Stomach smooth muscle (tissue), 2 donors: Measurements from ENCODE around the gene ORC4.

Experiments
- H3K27ac ChIP-seq: one replicate; pipeline ENCODE4 v1.7.0; 2013; ENCODE audit warnings: mild to moderate bottlenecking, low read length, inconsistent platforms
- H3K27me3 ChIP-seq, 2 donors: one replicate each; pipeline ENCODE4 v1.7.0; 2013; ENCODE audit warnings: low read length in 2 of 2; ENCODE audit not compliant: insufficient read depth in 2 of 2, control insufficient read depth in 1 of 2
- H3K36me3 ChIP-seq, 2 donors: one replicate each; pipeline ENCODE4 v1.7.0; 2013; ENCODE audit warnings: low read length in 2 of 2; ENCODE audit not compliant: control insufficient read depth in 2 of 2, insufficient read depth in 2 of 2
- H3K4me1 ChIP-seq: one replicate; pipeline ENCODE4 v1.7.0; 2013; ENCODE audit warnings: low read length; ENCODE audit not compliant: control insufficient read depth, insufficient read depth
- H3K4me3 ChIP-seq, 2 donors: one replicate each; pipeline ENCODE4 v1.7.0; 2013; ENCODE audit warnings: low read length in 2 of 2
- H3K9ac ChIP-seq, 2 donors: one replicate each; pipeline ENCODE4 v1.7.0; 2013; ENCODE audit warnings: low read length in 2 of 2, mild to moderate bottlenecking in 1 of 2
- H3K9me3 ChIP-seq, 2 donors: one replicate each; pipeline ENCODE4 v1.7.0; 2013; ENCODE audit warnings: low read length in 2 of 2; ENCODE audit not compliant: control insufficient read depth in 2 of 2
- donor health status: healthy.
- donor health status: Pancreatic carcinoma.

The ORC4 gene

GRCh38 chr2:148042219-148042618 lies 21.7 kb upstream of the ORC4 start:
- H3K36me3 ChIP-seq: peaks cover 0 to 3% of the 10 kb centered on the region in 2 donors
- H3K4me3 ChIP-seq: no peak overlapping the region
- no peak overlapping the region for H3K9ac ChIP-seq
- no peaks in the 10 kb centered on the region for H3K27me3 ChIP-seq
- no peak overlapping the region for H3K27ac ChIP-seq
- H3K4me1 ChIP-seq: no peaks in the 10 kb centered on the region
- no peaks in the 10 kb centered on the region for H3K9me3 ChIP-seq

GRCh38 chr2:148039783-148040182 lies 19.2 kb upstream of the ORC4 start:
- H3K4me3 ChIP-seq: no peak overlapping the region

GRCh38 chr2:148032215-148032614 lies 11.7 kb upstream of the ORC4 start:
- no peaks in the 10 kb centered on the region for H3K27me3 ChIP-seq
- H3K27ac ChIP-seq: no peak overlapping the region
- no peak overlapping the region for H3K4me3 ChIP-seq
- no peaks in the 10 kb centered on the region for H3K4me1 ChIP-seq
- no peak overlapping the region for H3K9ac ChIP-seq
- H3K36me3 ChIP-seq: no peaks in the 10 kb centered on the region
- no peaks in the 10 kb centered on the region for H3K9me3 ChIP-seq

More at GRCh38 chr2:148039783-148040182, 19.2 kb upstream of the ORC4 start:
- Histone ChIP-seq H3K36me3 (peaks cover 0 to 3% of the 10 kb centered on the region in 2 donors), H3K27me3 (no peaks in the 10 kb centered on the region), H3K4me1 (no peaks in the 10 kb centered on the region), H3K9me3 (no peaks in the 10 kb centered on the region), H3K9ac (no peak overlapping the region), H3K27ac (no peak overlapping the region)

GRCh38 chr2:148031152-148031551 lies 10.6 kb upstream of the ORC4 start:
- no peak overlapping the region for H3K9ac ChIP-seq

GRCh38 chr2:148028781-148029180 lies 8.2 kb upstream of the ORC4 start:
- Histone ChIP-seq H3K4me1 (no peaks in the 10 kb centered on the region), H3K27me3 (no peaks in the 10 kb centered on the region)

More at GRCh38 chr2:148031152-148031551, 10.6 kb upstream of the ORC4 start:
- Histone ChIP-seq H3K9me3 (no peaks in the 10 kb centered on the region), H3K27ac (no peak overlapping the region), H3K4me1 (no peaks in the 10 kb centered on the region), H3K4me3 (no peak overlapping the region), H3K36me3 (no peaks in the 10 kb centered on the region), H3K27me3 (no peaks in the 10 kb centered on the region)

GRCh38 chr2:148027822-148028221 lies 7.3 kb upstream of the ORC4 start:
- H3K27ac ChIP-seq: no peak overlapping the region
- H3K27me3 ChIP-seq: no peaks in the 10 kb centered on the region
- H3K9ac ChIP-seq: no peak overlapping the region
- H3K9me3 ChIP-seq: no peaks in the 10 kb centered on the region
- no peaks in the 10 kb centered on the region for H3K4me1 ChIP-seq
- no peaks in the 10 kb centered on the region for H3K36me3 ChIP-seq
- H3K4me3 ChIP-seq: no peak overlapping the region

More at GRCh38 chr2:148028781-148029180, 8.2 kb upstream of the ORC4 start:
- Histone ChIP-seq H3K9me3 (no peaks in the 10 kb centered on the region), H3K4me3 (no peak overlapping the region), H3K36me3 (no peaks in the 10 kb centered on the region), H3K9ac (peak overlapping the region in 1 of 2 donors; percentile 6), H3K27ac (no peak overlapping the region)

- H3K9ac ChIP-seq: no peak overlapping the region
- no peaks in the 10 kb centered on the region for H3K9me3 ChIP-seq
- no peaks in the 10 kb centered on the region for H3K27me3 ChIP-seq
- H3K27ac ChIP-seq: no peak overlapping the region
- no peaks in the 10 kb centered on the region for H3K4me1 ChIP-seq
- H3K4me3 ChIP-seq: no peak overlapping the region
- H3K36me3 ChIP-seq: no peaks in the 10 kb centered on the region
Observed at GRCh38 chr2:148026573-148026972, 6.0 kb upstream of the ORC4 start.

GRCh38 chr2:148023861-148024260 lies 3.3 kb upstream of the ORC4 start:
- Histone ChIP-seq H3K36me3 (no peaks in the 10 kb centered on the region), H3K4me1 (peaks cover 4% of the 10 kb centered on the region), H3K27me3 (no peaks in the 10 kb centered on the region), H3K9me3 (no peaks in the 10 kb centered on the region), H3K9ac (no peak overlapping the region), H3K27ac (no peak overlapping the region), H3K4me3 (peak overlapping the region in 1 of 2 donors; percentile 9)

GRCh38 chr2:148022882-148023281 lies 2.3 kb upstream of the ORC4 start:
- Histone ChIP-seq H3K9ac (peak overlapping the region in 1 of 2 donors; percentile 93), H3K4me1 (peaks cover 4% of the 10 kb centered on the region), H3K27ac (no peak overlapping the region), H3K4me3 (peak overlapping the region in 1 of 2 donors; percentile 92), H3K36me3 (no peaks in the 10 kb centered on the region), H3K9me3 (no peaks in the 10 kb centered on the region), H3K27me3 (no peaks in the 10 kb centered on the region)

- peak overlapping the region; percentile 92 to 100 for H3K4me3 ChIP-seq
- H3K9me3 ChIP-seq: no peaks in the 10 kb centered on the region
- peaks cover 4% of the 10 kb centered on the region for H3K4me1 ChIP-seq
- peak overlapping the region in 1 of 2 donors; percentile 93 for H3K9ac ChIP-seq
- peak overlapping the region; percentile 91 for H3K27ac ChIP-seq
- no peaks in the 10 kb centered on the region for H3K36me3 ChIP-seq
- no peaks in the 10 kb centered on the region for H3K27me3 ChIP-seq
Observed at GRCh38 chr2:148022351-148022750, 1.8 kb upstream of the ORC4 start.

- peaks cover 4% of the 10 kb centered on the region for H3K4me1 ChIP-seq
Observed at GRCh38 chr2:148021886-148022285, 1.3 kb upstream of the ORC4 start.

More at GRCh38 chr2:148021886-148022285, 1.3 kb upstream of the ORC4 start:
- Histone ChIP-seq H3K27ac (peak overlapping the region; percentile 91), H3K36me3 (no peaks in the 10 kb centered on the region), H3K9ac (peak overlapping the region; percentile 92 to 93), H3K9me3 (no peaks in the 10 kb centered on the region), H3K4me3 (peak overlapping the region; percentile 92 to 100), H3K27me3 (no peaks in the 10 kb centered on the region)
